Esophagus squamous epithelium (tissue), 4 donors: Measurements from ENCODE around the gene SMIM43.

Source experiments
- CTCF ChIP-seq, 6 experiments: fragments of 450-650 bp in 4 of 6; fragments of 200-600 bp in 2 of 6; sonication (generic) in 2 of 6; IDR thresholded peaks; one replicate each; pipeline ENCODE4 v1.5.1; 2016 to 2019; ENCODE audit warnings: antibody characterized with exemption in 6 of 6, mild to moderate bottlenecking in 4 of 6, moderate library complexity in 4 of 6
- POLR2A ChIP-seq, 4 donors: fragments of 450-650 bp; IDR thresholded peaks; one replicate each; pipeline ENCODE4 v1.6.1; 2017; ENCODE audit warnings: antibody characterized with exemption in 4 of 4, mild to moderate bottlenecking in 4 of 4, moderate library complexity in 3 of 4

DNA sequence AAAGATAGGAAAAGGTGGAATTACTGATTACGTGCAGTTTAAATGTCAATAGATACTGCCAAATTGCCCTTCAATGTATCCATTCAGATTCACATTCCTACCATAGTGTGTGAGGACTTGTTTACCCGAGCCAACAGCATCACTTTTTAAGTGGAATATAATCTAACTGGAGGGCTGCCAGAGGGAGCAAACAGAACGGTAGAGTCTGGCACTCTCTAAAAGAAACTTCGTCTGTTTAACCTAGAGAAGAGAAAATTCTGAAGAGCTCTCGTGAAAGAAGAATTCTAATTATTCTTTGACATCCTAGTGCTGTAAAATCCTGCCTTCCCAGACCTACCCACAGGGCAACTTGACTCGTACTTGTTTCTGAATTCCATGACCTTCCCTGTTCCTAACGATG, 23.2 kb downstream of the SMIM43 start:
- TF ChIP-seq CTCF (IDR thresholded peaks at IDR 0.05) (no peak), POLR2A (IDR thresholded peaks at IDR 0.05) (no peak)
